GM10248 (cell line): ENCODE measurements around the gene RCL1.

Experiments used
- CTCF ChIA-PET: fragments of 300-600 bp; sonication (Branson Sonifier 250); formaldehyde crosslinking; extraction: SDS; loops from one replicate; lab custom pipeline; 2021; ENCODE audit warnings: antibody characterized with exemption; lab: Yijun Ruan, JAX
- POLR2A ChIA-PET: fragments of 350-650 bp; sonication (Branson Sonifier 250); formaldehyde crosslinking; extraction: SDS; loops from one replicate; lab custom pipeline; 2020; ENCODE audit warnings: antibody characterized with exemption; lab: Yijun Ruan, JAX
- DNase-seq: peaks from one replicate; pipeline ENCODE4 v3.0.0; 2012; ENCODE audit errors: extremely low spot score
- CTCF ChIP-seq: IDR thresholded peaks from 2 replicates; pipeline ENCODE4 v1.5.1; 2012; ENCODE audit warnings: mild to moderate bottlenecking, low read depth; ENCODE audit errors: extremely low read depth, missing control alignments, control extremely low read depth

Gene RCL1

GRCh38 chr9:4862506-4863250 is 69.9 kb downstream of the RCL1 start:
- DNase-seq, result no peak
- ChIA-PET POLR2A (no interaction called here), CTCF (interaction anchor here (1.0 to 1.8 kb wide), 6 partner anchors 10 to 66 kb away, joined by 3 to 9 read pairs (median 4); no protein-coding TSS in a partner anchor)
- TF ChIP-seq CTCF, result no peak

GRCh38 chr9:4864234-4864661 is 71.5 kb downstream of the RCL1 start:
- POLR2A ChIA-PET, result no interaction called here
- no peak for DNase-seq
- TF ChIP-seq CTCF, result no peak
- CTCF ChIA-PET, result interaction anchor here (1.7 kb wide), 2 partner anchors 9 to 59 kb away, joined by 4 read pairs; no protein-coding TSS in a partner anchor

- DNase-seq, result no peak
- no peak for TF ChIP-seq CTCF
- ChIA-PET CTCF (interaction anchor here (0.8 to 1.7 kb wide), 5 partner anchors 9 to 58 kb away, joined by 3 to 5 read pairs (median 4); no protein-coding TSS in a partner anchor), POLR2A (no interaction called here)
Observed at GRCh38 chr9:4864698-4865097, 72.0 kb downstream of the RCL1 start.

GRCh38 chr9:4865681-4866080 is 72.9 kb downstream of the RCL1 start:
- no peak for TF ChIP-seq CTCF
- ChIA-PET POLR2A (no interaction called here), CTCF (interaction anchor here (0.8 to 1.7 kb wide), 9 partner anchors 10 to 122 kb away, joined by 3 to 5 read pairs (median 3); no protein-coding TSS in a partner anchor)
- no peak for DNase-seq

GRCh38 chr9:4866239-4866969 is 73.7 kb downstream of the RCL1 start:
- no peak for DNase-seq
- POLR2A ChIA-PET, result no interaction called here
- CTCF ChIA-PET, result interaction anchor here (1.1 to 1.5 kb wide), 7 partner anchors 11 to 122 kb away, joined by 3 to 5 read pairs (median 3); no protein-coding TSS in a partner anchor
- no peak for TF ChIP-seq CTCF

- no peak for DNase-seq
- no peak for TF ChIP-seq CTCF
- POLR2A ChIA-PET, result no interaction called here
- CTCF ChIA-PET, result interaction anchor here (1.8 kb wide), 1 partner anchor 10 kb away, joined by 9 read pairs; no protein-coding TSS in a partner anchor
Observed at GRCh38 chr9:4873066-4873465, 80.3 kb downstream of the RCL1 start.
